ENCODE results near the gene TRERF1. TPM values are rescaled to one million over a fixed set of nuclear protein-coding genes. Genes with fewer than 3 reads are reported as not detected.

TRERF1 gene
- total and polyA plus RNA-seq, 12 donors = 4.7 to 16.6 (median 8.0) TPM

DNA sequence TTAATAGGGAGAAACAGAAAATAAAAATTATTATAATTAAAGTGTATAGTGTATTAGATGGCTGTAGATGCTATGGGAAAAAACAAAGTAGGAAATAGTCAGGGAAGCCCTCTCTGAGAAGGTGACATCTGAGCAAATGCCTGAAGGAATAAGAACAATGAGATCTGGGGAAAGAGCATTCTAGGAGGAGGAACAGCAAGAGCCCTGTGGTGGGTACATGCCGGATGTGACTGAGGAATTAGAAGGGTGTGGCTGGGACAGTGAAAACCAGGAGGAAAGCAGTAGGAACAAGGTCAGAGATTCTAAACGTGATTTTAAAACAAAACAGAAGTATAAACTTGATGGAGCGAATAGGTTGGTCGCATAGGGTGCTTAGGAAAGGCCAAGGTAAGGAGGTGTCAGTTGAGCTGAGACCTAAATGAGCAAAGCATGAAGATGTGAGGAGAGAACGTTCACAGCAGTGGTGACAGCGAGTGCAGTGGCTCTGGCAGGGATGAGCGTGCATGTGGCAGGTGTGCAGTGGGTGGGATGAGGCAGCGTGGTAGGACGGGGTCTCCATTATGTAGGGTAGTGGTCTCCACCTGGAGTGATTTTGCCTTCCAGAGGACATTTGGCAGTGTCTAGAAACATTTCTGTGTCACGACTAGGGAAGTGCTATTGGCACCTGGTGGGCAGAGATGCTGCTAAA lies 137.0 kb downstream of the TRERF1 start:
- no peaks in the 10 kb centered on the region for H3K27me3 ChIP-seq
- H3K9me3 ChIP-seq (replicated peaks in 1 of 3) = no peaks in the 10 kb centered on the region
- TF ChIP-seq POLR2A (IDR thresholded peaks at IDR 0.05) (no peak), CTCF (IDR thresholded peaks at IDR 0.05) (no peak)
- intact Hi-C loops (cut with DNase I) = no loop called here
- no peaks in the 10 kb centered on the region for H3K36me3 ChIP-seq (replicated peaks in 1 of 2)
- WGBS, 4 donors = 85 to 89% (median 87%) methylated on average over 10 of the region's 10 CpGs
- peaks cover 6 to 48% of the 10 kb centered on the region in 2 donors for H3K4me1 ChIP-seq (replicated peaks in 1 of 2)
- H3K4me3 ChIP-seq = no peak overlapping the region
- H3K27ac ChIP-seq = peak overlapping the region in 3 of 5 donors; percentile 2 to 64 (median 21)
- no peak for DNase-seq

DNA sequence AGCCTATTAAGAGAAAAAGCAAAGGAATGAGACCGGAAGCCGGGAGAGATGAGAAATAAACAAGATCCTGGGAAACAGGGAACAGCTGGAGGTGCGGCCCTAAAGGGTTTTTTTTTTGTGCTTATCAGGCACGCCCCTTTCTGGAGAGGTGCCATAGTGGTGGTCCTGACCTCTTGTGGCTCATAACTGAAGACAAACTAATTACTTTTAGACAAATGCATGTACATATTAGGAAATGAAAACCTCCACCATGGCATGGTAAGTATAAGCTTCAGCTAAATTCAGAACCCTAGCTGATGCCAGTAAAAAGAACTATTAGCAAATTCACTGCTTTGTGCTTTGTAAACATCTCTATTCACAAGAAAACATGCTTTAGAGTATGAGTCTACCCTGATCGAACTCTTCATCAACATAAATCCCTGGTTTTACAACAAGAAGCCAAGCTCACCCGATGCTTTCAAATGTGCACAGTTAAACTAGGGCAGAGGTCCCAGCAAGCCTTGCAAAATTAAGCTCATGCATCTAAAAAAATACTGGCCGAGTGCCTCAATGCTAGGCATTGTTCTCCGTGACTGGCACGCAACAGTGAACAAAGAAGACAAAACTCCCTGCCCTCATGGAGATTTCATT lies 137.7 kb downstream of the TRERF1 start:
- H3K27me3 ChIP-seq = no peaks in the 10 kb centered on the region
- intact Hi-C loops (cut with DNase I) = no loop called here
- 65 to 80% (median 76%) methylated on average over 9 of the region's 9 CpGs for WGBS, 4 donors
- no peaks in the 10 kb centered on the region for H3K9me3 ChIP-seq (replicated peaks in 1 of 3)
- H3K4me1 ChIP-seq (replicated peaks in 1 of 2) = peaks cover 6 to 48% of the 10 kb centered on the region in 2 donors
- H3K4me3 ChIP-seq = no peak overlapping the region
- H3K27ac ChIP-seq = peak overlapping the region in 2 of 5 donors; percentile 27 to 38
- DNase-seq = no peak
- no peaks in the 10 kb centered on the region for H3K36me3 ChIP-seq (replicated peaks in 1 of 2)
- TF ChIP-seq POLR2A (IDR thresholded peaks at IDR 0.05) (no peak), CTCF (IDR thresholded peaks at IDR 0.05) (no peak)

DNA sequence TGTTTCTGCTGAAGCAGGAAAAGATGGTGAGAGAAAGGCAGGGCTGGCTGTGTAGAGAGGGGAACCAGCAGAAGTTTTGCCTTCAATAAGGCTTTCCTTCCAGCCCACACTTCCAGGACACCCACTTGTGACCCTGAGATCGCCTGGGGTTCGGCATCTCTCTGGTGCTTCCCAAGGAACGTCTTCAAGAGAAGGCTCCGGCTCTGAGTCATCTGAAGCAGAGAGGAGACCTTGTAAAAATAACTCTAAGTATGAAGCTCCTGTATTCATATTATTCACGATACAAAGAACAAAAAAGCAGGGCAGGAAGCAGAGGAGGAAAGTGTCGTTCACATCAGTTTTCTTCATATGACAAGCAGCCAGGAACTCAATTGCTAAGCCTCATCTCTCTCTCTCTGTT lies 138.7 kb downstream of the TRERF1 start:
- WGBS, 4 donors = 24 to 34% (median 29%) methylated on average over 4 to 6 of the region's 6 CpGs
- intact Hi-C loops (cut with DNase I) = no loop called here
- H3K9me3 ChIP-seq (replicated peaks in 1 of 3) = no peaks in the 10 kb centered on the region

GRCh38 chr6:42307141-42307470 lies 144.6 kb downstream of the TRERF1 start:
- H3K9me3 ChIP-seq (replicated peaks in 1 of 3) = no peaks in the 10 kb centered on the region
- intact Hi-C loops (cut with DNase I) = no loop called here
- H3K4me1 ChIP-seq (replicated peaks in 1 of 2) = peaks cover 14 to 18% of the 10 kb centered on the region in 2 donors
- WGBS, 4 donors = 79 to 88% (median 86%) methylated on average over 2 of the region's 2 CpGs
- DNase-seq = no peak
- no peak overlapping the region for H3K27ac ChIP-seq
- no peaks in the 10 kb centered on the region for H3K27me3 ChIP-seq
- H3K36me3 ChIP-seq (replicated peaks in 1 of 2) = no peaks in the 10 kb centered on the region
- H3K4me3 ChIP-seq = no peak overlapping the region
- TF ChIP-seq CTCF (IDR thresholded peaks at IDR 0.05) (no peak), POLR2A (IDR thresholded peaks at IDR 0.05) (no peak)

More for the DNA sequence above, 138.7 kb downstream of the TRERF1 start:
- Histone ChIP-seq H3K27me3 (no peaks in the 10 kb centered on the region), H3K36me3 (replicated peaks in 1 of 2) (no peaks in the 10 kb centered on the region), H3K4me1 (replicated peaks in 1 of 2) (peaks cover 6 to 48% of the 10 kb centered on the region in 2 donors), H3K4me3 (no peak overlapping the region), H3K27ac (peak overlapping the region in 3 of 5 donors; percentile 6 to 38 (median 38))
- TF ChIP-seq POLR2A (IDR thresholded peaks at IDR 0.05) = no peak
- no peak for TF ChIP-seq CTCF (IDR thresholded peaks at IDR 0.05)
- DNase-seq = peak in 3 of 7 donors; percentile 39 to 44 (median 40)
